Fibroblast of villous mesenchyme (primary cell): Measurements from ENCODE around the gene SUGP1. TPM values are rescaled to one million over a fixed set of nuclear protein-coding genes. Genes with fewer than 3 reads are reported as not detected.

ENCODE experiments used
- DNase-seq: peaks from one replicate; pipeline ENCODE4 v3.0.0-alpha.2; 2010; ENCODE audit warnings: low read depth
- H3K4me3 ChIP-seq: 2 replicates; pipeline ENCODE4 v1.5.1; 2011; ENCODE audit warnings: low read depth, mild to moderate bottlenecking, low read length
- CTCF ChIP-seq: IDR thresholded peaks from 2 replicates; pipeline ENCODE4 v1.5.1; 2012; ENCODE audit warnings: low read depth, mild to moderate bottlenecking, low read length; ENCODE audit not compliant: insufficient read depth
- total RNA-seq: library from RNA; depleted of rRNA; stranded (reverse); fragments of >200 nt; gene quantifications from 2 replicates; pipeline ENCODE4 v1.2.3, GENCODE V29; 2012

The SUGP1 gene
- total RNA-seq, 1 donor = 22.5 TPM

- no peak overlapping the region for H3K4me3 ChIP-seq
- peak; percentile 89 for DNase-seq
- no peak for TF ChIP-seq CTCF
Measured at GRCh38 chr19:19276386-19276785, 43.9 kb downstream of the SUGP1 start.

- no peak for TF ChIP-seq CTCF
- no peak overlapping the region for H3K4me3 ChIP-seq
- DNase-seq = no peak
Measured at GRCh38 chr19:19274716-19275565, 45.4 kb downstream of the SUGP1 start.

- TF ChIP-seq CTCF = no peak
- H3K4me3 ChIP-seq = no peak overlapping the region
- DNase-seq = no peak
Measured at GRCh38 chr19:19274146-19274545, 46.2 kb downstream of the SUGP1 start.

GRCh38 chr19:19271828-19272599 lies 48.3 kb downstream of the SUGP1 start:
- H3K4me3 ChIP-seq = peak overlapping the region; percentile 49
- DNase-seq = no peak
- no peak for TF ChIP-seq CTCF

GRCh38 chr19:19270749-19271571 lies 49.3 kb downstream of the SUGP1 start:
- TF ChIP-seq CTCF = no peak
- H3K4me3 ChIP-seq = no peak overlapping the region
- DNase-seq = no peak

GRCh38 chr19:19269952-19270694 lies 50.2 kb downstream of the SUGP1 start:
- H3K4me3 ChIP-seq = no peak overlapping the region
- DNase-seq = no peak
- no peak for TF ChIP-seq CTCF
